ENCODE measurements around the gene CD300LB.

The CD300LB gene

GRCh38 chr17:74547736-74548135, 16.5 kb upstream of the CD300LB start:
- DNase-seq, result no peak

GRCh38 chr17:74547264-74547663, 16.0 kb upstream of the CD300LB start:
- no peak for DNase-seq

- no peak for DNase-seq
These were observed 15.3 kb upstream of the CD300LB start for GRCh38 chr17:74546586-74546985.

- DNase-seq, result no peak
These were observed 14.6 kb upstream of the CD300LB start, which contains the start of gene CD300C for GRCh38 chr17:74545843-74546230. Gene CD300C (minus strand): TSS chr17:74546115. CDS start chr17:74545782, 333 bp downstream.

GRCh38 chr17:74544991-74545842, 13.9 kb upstream of the CD300LB start:
- no peak for DNase-seq

GRCh38 chr17:74543891-74544760, 12.9 kb upstream of the CD300LB start:
- no peak for DNase-seq

GRCh38 chr17:74543406-74543805, 12.1 kb upstream of the CD300LB start:
- no peak for DNase-seq

GRCh38 chr17:74542727-74543383, 11.6 kb upstream of the CD300LB start:
- no peak for DNase-seq

- DNase-seq, result no peak
These were observed 10.9 kb upstream of the CD300LB start for GRCh38 chr17:74542166-74542565.

GRCh38 chr17:74541176-74542111, 10.2 kb upstream of the CD300LB start:
- DNase-seq, result no peak

- DNase-seq, result no peak
These were observed 8.1 kb upstream of the CD300LB start for GRCh38 chr17:74539281-74539820.

- no peak for DNase-seq
These were observed 5.6 kb upstream of the CD300LB start for GRCh38 chr17:74536890-74537289.

GRCh38 chr17:74532115-74532514, 840 bp upstream of the CD300LB start:
- DNase-seq, result no peak

GRCh38 chr17:74530831-74531150, 484 bp downstream of the CD300LB start:
- no peak for DNase-seq

GRCh38 chr17:74529243-74529642, 2.0 kb downstream of the CD300LB start:
- DNase-seq, result no peak

- DNase-seq, result no peak
These were observed 2.6 kb downstream of the CD300LB start for GRCh38 chr17:74528491-74529199.

- DNase-seq, result no peak
These were observed 3.5 kb downstream of the CD300LB start for GRCh38 chr17:74527756-74528155.

GRCh38 chr17:74527081-74527480, 4.2 kb downstream of the CD300LB start:
- no peak for DNase-seq

- DNase-seq, result no peak
These were observed 4.6 kb downstream of the CD300LB start for GRCh38 chr17:74526681-74527080.

GRCh38 chr17:74525781-74526288, 5.4 kb downstream of the CD300LB start:
- DNase-seq, result no peak

GRCh38 chr17:74525465-74525725, 5.9 kb downstream of the CD300LB start:
- DNase-seq, result no peak
